Measurements from ENCODE around the gene HDGFL3. TPM values are rescaled to one million over a fixed set of nuclear protein-coding genes. Genes with fewer than 3 reads are reported as not detected.
A peak's percentile ranks its signal among the peaks of the same experiment; 100 is the strongest.

HDGFL3 gene
- total and polyA plus RNA-seq, 12 donors, result 9.3 to 43.2 (median 38.3) TPM

- intact Hi-C loops (cut with DNase I), result loop anchor here in 4 of 10 donors (1.0 to 10.0 kb wide), 4 partner anchors 42 to 99 kb away; partner anchors contain the start of genes BTBD1 (in 3 of the 4) and C15orf40 (in 2 of the 4)
- WGBS, 2 donors, result 90 to 92% methylated on average over 12 of the region's 12 CpGs
- peak overlapping the region in 2 of 10 donors; percentile 75 to 90 for H3K27ac ChIP-seq
- peaks cover 0 to 61% (median 41%) of the 10 kb centered on the region in 9 donors for H3K4me1 ChIP-seq
- no peaks in the 10 kb centered on the region for H3K9me3 ChIP-seq
- H3K36me3 ChIP-seq, result peaks cover 0 to 17% (median 0%) of the 10 kb centered on the region in 9 donors
- peaks cover 0 to 26% (median 9%) of the 10 kb centered on the region in 7 donors for H3K27me3 ChIP-seq
- no peak for TF ChIP-seq CTCF (IDR thresholded peaks at IDR 0.05)
- ATAC-seq (no peak), DNase-seq (no peak)
- H3K4me3 ChIP-seq, result peak overlapping the region in 2 of 10 donors; percentile 63 to 67
Observed at GRCh38 chr15:83109532-83109931, 98.1 kb downstream of the HDGFL3 start.

- Histone ChIP-seq H3K4me1 (peaks cover 0 to 59% (median 36%) of the 10 kb centered on the region in 9 donors), H3K4me3 (peak overlapping the region in 9 of 10 donors; percentile 47 to 74 (median 64)), H3K27me3 (peaks cover 0 to 29% (median 9%) of the 10 kb centered on the region in 7 donors), H3K36me3 (peaks cover 0 to 7% (median 0%) of the 10 kb centered on the region in 9 donors), H3K9me3 (no peaks in the 10 kb centered on the region), H3K27ac (peak overlapping the region; percentile 41 to 90 (median 73))
- intact Hi-C loops (cut with DNase I), result loop anchor here in 4 of 10 donors (1.0 to 10.0 kb wide), 4 partner anchors 41 to 98 kb away; partner anchors contain the start of genes BTBD1 (in 3 of the 4) and C15orf40 (in 2 of the 4)
- TF ChIP-seq CTCF (IDR thresholded peaks at IDR 0.05), result no peak
- DNase-seq, result peak; percentile 43 to 51
- 37 to 57% methylated on average over 21 of the region's 21 CpGs for WGBS, 2 donors
- peak; percentile 61 to 85 (median 76) for ATAC-seq
Observed at GRCh38 chr15:83108266-83109219, 99.1 kb downstream of the HDGFL3 start.

- 7 to 12% methylated on average over 30 of the region's 30 CpGs for WGBS, 2 donors
- H3K4me1 ChIP-seq, result peaks cover 0 to 52% (median 29%) of the 10 kb centered on the region in 9 donors
- peaks cover 0 to 34% (median 9%) of the 10 kb centered on the region in 7 donors for H3K27me3 ChIP-seq
- TF ChIP-seq CTCF (IDR thresholded peaks at IDR 0.05), result no peak
- ATAC-seq (peak in 4 of 8 donors; percentile 6 to 8 (median 7)), DNase-seq (no peak)
- peak overlapping the region; percentile 39 to 74 (median 64) for H3K4me3 ChIP-seq
- intact Hi-C loops (cut with DNase I), result loop anchor here in 4 of 10 donors (2.0 to 10.0 kb wide), 3 partner anchors 41 to 97 kb away; partner anchors contain the start of genes BTBD1 (in 3 of the 4) and C15orf40 (in 2 of the 4)
- H3K36me3 ChIP-seq, result no peaks in the 10 kb centered on the region
- peak overlapping the region; percentile 41 to 90 (median 73) for H3K27ac ChIP-seq
- no peaks in the 10 kb centered on the region for H3K9me3 ChIP-seq
Observed at GRCh38 chr15:83107841-83108181, 99.8 kb downstream of the HDGFL3 start.

Data from heart right ventricle (tissue), 16 donors.